ENCODE data around the gene ARFGEF2. TPM values are rescaled to one million over a fixed set of nuclear protein-coding genes. Genes with fewer than 3 reads are reported as not detected.

ARFGEF2 gene
- polyA plus RNA-seq, 1 donor from 2014 or later, result 19.8 TPM

DNA sequence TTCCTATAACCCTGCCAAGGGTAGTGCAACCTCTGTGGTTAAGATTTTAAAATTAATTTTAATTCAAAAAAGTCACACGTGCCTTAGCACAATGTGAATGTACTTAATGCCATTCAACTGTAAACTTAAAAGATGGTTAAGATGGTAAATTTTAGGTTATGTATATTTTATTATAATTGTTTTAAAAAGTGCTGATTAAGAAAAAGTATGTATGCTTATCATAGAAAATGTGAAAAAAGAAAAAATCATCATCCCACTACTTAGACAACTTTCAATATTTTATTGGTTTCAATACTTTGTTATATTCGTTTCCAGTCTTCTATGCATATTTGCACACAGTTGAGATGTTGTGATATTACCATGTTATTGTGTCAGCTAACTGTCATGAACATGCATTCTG, 18.7 kb downstream of the ARFGEF2 start:
- no peaks in the 10 kb centered on the region for H3K27me3 ChIP-seq (ENCODE audit: insufficient read depth, low read depth, low read length)
- no peaks in the 10 kb centered on the region for H4K20me1 ChIP-seq (ENCODE audit: insufficient read depth)
- H3K27ac ChIP-seq (ENCODE audit: low read length), result no peak overlapping the region
- H3F3A ChIP-seq (ENCODE audit: insufficient read depth, low read length, poor library complexity, severe bottlenecking), result no peaks in the 10 kb centered on the region
- no peaks in the 10 kb centered on the region for H3K79me2 ChIP-seq (replicated peaks; ENCODE audit: insufficient read depth, low read length)
- no peak overlapping the region for H3K4me3 ChIP-seq (ENCODE audit: low read length)
- H3K4me2 ChIP-seq (ENCODE audit: low read length), result no peak overlapping the region
- no peak overlapping the region for H2AFZ ChIP-seq (ENCODE audit: low read depth, low read length)
- H3K9ac ChIP-seq (ENCODE audit: low read length), result no peak overlapping the region
- H3K9me2 ChIP-seq (ENCODE audit: insufficient read depth, low read length), result no peaks in the 10 kb centered on the region
- no peaks in the 10 kb centered on the region for H3K36me3 ChIP-seq (ENCODE audit: insufficient read depth, low read length)
- no peaks in the 10 kb centered on the region for H3K9me3 ChIP-seq (ENCODE audit: low read length)
- TF ChIP-seq CTCF (IDR thresholded peaks at IDR 0.05; ENCODE audit: poor library complexity, severe bottlenecking) (no peak), POLR2AphosphoS5 (IDR thresholded peaks at IDR 0.05) (no peak), MXI1 (conservative IDR thresholded peaks at IDR 0.05; ENCODE audit: poor library complexity, severe bottlenecking) (no peak), TAF1 (IDR thresholded peaks at IDR 0.05; ENCODE audit: low read depth) (no peak)

GRCh38 chr20:48941467-48941866, 20.0 kb downstream of the ARFGEF2 start:
- Histone ChIP-seq H2AFZ (ENCODE audit: low read depth, low read length) (no peak overlapping the region), H3K9me3 (ENCODE audit: low read length) (no peaks in the 10 kb centered on the region), H3K79me2 (replicated peaks; ENCODE audit: insufficient read depth, low read length) (no peaks in the 10 kb centered on the region), H3K27me3 (ENCODE audit: insufficient read depth, low read depth, low read length) (no peaks in the 10 kb centered on the region), H4K20me1 (ENCODE audit: insufficient read depth) (no peaks in the 10 kb centered on the region), H3K9me2 (ENCODE audit: insufficient read depth, low read length) (no peaks in the 10 kb centered on the region), H3K9ac (ENCODE audit: low read length) (no peak overlapping the region), H3K4me3 (ENCODE audit: low read length) (no peak overlapping the region), H3K27ac (ENCODE audit: low read length) (no peak overlapping the region), H3K36me3 (ENCODE audit: insufficient read depth, low read length) (no peaks in the 10 kb centered on the region), H3F3A (ENCODE audit: insufficient read depth, low read length, poor library complexity, severe bottlenecking) (no peaks in the 10 kb centered on the region), H3K4me2 (ENCODE audit: low read length) (no peak overlapping the region)
- TF ChIP-seq CTCF (IDR thresholded peaks at IDR 0.05; ENCODE audit: poor library complexity, severe bottlenecking) (no peak), EZH2 (IDR thresholded peaks at IDR 0.05; ENCODE audit: borderline replicate concordance, insufficient read depth, low read length, poor library complexity, severe bottlenecking) (no peak), TAF1 (IDR thresholded peaks at IDR 0.05; ENCODE audit: low read depth) (no peak), RAD21 (conservative IDR thresholded peaks at IDR 0.05) (no peak), POLR2AphosphoS5 (IDR thresholded peaks at IDR 0.05) (no peak), MXI1 (conservative IDR thresholded peaks at IDR 0.05; ENCODE audit: poor library complexity, severe bottlenecking) (no peak), EP300 (conservative IDR thresholded peaks at IDR 0.05; ENCODE audit: poor library complexity, severe bottlenecking) (no peak), SMC3 (conservative IDR thresholded peaks at IDR 0.05; ENCODE audit: poor library complexity) (no peak)
- TF ChIP-seq, protein P1, sequence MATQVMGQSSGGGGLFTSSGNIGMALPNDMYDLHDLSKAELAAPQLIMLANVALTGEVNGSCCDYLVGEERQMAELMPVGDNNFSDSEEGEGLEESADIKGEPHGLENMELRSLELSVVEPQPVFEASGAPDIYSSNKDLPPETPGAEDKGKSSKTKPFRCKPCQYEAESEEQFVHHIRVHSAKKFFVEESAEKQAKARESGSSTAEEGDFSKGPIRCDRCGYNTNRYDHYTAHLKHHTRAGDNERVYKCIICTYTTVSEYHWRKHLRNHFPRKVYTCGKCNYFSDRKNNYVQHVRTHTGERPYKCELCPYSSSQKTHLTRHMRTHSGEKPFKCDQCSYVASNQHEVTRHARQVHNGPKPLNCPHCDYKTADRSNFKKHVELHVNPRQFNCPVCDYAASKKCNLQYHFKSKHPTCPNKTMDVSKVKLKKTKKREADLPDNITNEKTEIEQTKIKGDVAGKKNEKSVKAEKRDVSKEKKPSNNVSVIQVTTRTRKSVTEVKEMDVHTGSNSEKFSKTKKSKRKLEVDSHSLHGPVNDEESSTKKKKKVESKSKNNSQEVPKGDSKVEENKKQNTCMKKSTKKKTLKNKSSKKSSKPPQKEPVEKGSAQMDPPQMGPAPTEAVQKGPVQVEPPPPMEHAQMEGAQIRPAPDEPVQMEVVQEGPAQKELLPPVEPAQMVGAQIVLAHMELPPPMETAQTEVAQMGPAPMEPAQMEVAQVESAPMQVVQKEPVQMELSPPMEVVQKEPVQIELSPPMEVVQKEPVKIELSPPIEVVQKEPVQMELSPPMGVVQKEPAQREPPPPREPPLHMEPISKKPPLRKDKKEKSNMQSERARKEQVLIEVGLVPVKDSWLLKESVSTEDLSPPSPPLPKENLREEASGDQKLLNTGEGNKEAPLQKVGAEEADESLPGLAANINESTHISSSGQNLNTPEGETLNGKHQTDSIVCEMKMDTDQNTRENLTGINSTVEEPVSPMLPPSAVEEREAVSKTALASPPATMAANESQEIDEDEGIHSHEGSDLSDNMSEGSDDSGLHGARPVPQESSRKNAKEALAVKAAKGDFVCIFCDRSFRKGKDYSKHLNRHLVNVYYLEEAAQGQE (IDR thresholded peaks at IDR 0.05; ENCODE audit: borderline replicate concordance), result no peak
